Thoracic aorta endothelial cell (primary cell): ENCODE measurements around the gene CRYBG2. TPM values are rescaled to one million over a fixed set of nuclear protein-coding genes. Genes with fewer than 3 reads are reported as not detected.

Source experiments
- total RNA-seq: library from RNA; depleted of rRNA; stranded (reverse); fragments of >200 nt; gene quantifications from 2 replicates; pipeline ENCODE4 v1.2.3, GENCODE V29; 2012

CRYBG2 gene
- total RNA-seq: not detected in 2 replicates

DNA sequence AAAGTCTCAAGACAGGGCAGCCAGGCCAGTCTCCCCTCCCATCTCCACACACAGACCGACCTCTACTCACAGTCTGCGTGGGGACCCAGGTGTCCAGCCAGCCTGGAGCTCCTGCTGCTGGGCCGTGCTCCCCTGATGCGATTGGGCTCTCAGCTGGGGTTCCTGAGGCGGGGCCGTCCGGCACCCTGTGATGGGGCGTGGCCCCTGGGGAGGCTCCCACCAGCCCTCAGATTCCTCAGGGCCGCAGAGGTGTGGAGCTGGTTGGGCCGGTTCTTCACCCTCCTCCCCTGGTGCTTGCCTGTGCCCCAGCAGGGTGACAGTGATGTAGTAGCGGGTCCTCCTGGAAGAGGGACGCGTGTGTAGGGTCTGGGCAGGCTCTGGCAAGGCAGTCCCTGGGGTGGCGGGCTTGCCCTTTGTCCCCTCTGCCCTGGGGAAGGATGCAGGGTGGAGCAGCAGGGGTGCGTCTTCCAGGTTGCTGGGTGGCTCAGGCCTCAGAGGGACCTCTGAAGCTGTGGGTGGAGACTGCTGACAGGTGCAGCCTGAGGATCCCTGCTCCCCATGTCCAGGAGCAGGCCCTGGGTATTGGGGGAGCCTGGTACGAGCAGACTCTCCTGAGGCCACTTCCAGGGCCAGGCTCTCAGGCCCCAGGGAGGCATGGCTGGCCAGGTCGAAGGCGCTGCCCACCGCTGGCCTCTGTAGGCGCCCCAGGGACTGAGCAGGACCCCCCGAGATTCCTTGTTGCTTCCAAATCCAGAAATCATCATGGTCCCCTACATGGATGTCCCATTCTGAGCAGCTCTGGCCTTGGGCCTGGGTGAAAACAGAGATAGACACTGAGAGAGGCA lies at the start of gene CRYBG2:
TSS of gene CRYBG2 (minus strand) at position 155 of the 845 bp plus-strand sequence. CDS start 7,473 bp downstream, outside the sequence.

DNA sequence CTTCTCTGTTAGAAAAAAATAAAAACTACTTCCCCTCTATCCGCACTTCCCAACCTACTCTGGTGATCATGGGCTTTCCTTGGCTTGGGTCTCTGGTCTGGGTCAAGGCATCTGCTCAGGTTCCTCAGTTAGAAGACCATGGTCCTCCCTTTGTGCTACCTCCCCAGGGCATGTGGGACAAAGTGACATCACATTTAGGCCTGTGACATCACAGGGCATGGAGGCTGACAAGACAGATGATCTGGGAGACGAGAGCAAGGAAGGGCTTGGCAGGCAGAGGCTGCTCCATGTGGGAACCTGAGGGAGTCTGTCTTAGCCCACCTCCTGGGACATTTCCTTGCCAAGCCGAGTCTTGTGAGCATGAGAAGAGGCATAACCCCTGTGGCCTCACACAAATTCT lies 18.7 kb upstream of the CRYBG2 start, which contains the start of gene ZNF683:
TSS of gene ZNF683 (minus strand) at position 140 of the 400 bp plus-strand sequence. CDS start 4,179 bp downstream, outside the sequence.

DNA sequence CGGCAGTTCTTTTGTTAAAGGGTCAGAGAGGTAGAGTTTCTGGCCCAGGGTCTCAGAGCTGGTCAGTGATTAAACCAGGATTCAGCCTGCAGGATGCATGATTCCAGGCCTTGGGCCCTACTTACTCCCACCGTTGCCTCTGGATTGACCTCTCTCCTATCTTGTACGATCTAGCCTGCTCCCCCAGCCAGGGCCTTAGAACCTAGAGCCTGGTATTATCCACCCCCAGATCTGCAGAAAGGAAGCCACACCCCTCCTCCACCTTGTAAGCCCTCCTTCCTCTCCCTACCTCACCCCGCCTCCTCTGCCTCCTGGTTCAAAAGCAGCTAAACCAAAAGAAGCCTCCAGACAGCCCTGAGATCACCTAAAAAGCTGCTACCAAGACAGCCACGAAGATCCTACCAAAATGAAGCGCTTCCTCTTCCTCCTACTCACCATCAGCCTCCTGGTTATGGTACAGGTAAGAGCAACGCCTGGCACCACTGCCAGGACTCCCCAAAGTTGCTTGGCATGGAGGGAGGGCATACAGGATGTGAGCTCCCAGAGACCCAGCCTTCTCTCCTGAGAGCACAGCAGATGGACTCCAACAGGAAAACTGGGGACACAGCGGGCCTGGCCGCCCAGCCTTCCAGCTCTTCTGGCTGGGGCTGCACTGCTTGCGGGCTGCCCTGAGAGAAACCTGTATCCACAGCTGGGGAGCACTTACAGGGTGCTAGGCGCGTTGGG lies 36.2 kb downstream of the CRYBG2 start, which contains the start of gene CD52:
TSS of gene CD52 (plus strand) at position 347 of the 726 bp plus-strand sequence. CDS start at position 407, 60 bp downstream.

DNA sequence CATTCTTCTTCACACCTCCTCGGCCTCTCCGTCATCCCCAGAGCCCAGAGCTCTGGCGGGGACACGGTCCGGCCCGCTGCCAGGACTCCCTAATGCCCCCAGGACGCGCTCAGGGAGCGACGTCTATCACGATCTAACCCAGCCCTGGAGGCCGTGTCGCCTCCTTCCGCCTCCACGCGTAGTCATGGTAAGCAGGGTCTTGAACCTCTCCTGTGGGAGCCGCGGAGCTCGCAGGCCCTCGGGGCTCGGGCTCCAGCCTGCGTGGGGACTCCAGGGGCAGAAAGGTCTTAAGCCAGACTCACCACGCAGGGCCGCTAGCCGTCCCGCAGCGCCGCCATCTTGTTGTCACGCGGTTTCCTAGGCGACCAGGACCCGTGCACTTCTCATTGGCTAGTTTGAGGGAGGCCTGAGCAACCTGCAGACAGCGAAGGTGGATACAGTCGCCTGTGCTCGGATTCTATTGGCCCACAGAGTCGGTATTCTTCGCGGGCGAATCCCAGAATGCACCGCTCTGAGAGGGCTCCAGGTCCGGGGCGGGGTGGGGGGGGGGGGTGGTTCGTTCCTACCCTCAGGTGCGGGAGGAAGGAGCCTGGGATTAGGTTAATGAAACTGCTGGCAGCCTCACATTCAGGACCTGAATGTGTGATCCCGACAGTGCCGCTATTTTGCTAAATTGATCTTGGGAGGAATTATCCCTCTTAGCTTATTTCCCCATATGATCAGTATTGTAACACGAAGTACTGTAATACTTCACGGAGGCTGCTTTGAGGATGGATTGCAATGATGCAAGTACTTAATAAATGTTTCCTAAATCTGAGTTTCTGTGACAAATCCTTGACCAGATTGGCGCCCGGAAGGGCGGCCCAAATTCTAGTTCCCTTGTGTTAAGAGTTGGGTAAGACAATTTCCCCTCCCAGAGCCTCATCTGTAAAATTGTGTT lies 47.4 kb downstream of the CRYBG2 start, which contains the start of gene UBXN11:
TSS of gene UBXN11 (minus strand) at position 347 of the 940 bp plus-strand sequence. CDS start 3,753 bp downstream, outside the sequence.

DNA sequence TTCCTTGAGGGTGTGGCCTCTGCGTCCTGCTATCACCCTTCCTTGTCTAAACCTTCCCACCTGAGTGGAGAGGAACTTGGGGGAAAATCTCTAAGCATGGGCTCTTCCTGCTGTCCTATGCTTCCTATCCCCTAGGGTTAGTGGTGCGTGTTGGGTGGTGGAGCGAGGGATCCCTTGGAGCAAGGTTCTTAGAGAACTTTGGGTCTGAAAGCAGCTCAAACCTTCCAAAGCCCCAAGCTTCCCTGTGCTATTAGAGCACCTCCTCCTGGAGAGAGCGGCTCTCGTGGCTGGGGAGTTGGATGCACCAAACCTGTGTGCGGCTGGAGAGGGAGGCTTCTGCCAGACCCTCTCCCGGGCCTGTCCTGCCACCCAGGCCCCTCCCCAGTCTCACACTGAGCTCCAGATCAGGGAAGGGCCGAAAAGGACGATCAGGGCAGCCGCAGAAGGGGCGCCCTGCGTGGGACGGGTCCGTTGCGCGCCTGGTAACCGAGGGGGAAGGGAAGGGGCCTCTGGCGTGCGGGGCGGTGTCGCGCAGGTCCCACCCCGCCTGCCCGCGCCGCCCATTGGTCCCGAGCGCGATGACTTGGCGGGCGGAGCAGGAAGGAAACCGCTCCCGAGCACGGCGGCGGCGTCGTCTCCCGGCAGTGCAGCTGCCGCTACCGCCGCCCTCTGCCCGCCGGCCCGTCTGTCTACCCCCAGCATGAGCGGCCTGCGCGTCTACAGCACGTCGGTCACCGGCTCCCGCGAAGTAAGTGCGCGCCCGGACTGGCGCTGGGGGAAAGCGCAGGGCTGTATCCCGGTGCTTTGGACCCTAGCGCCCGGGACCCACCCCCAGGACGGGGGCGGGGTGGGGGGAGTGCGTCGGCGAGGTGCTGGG lies 74.2 kb downstream of the CRYBG2 start, which contains the start of gene SH3BGRL3:
TSS of gene SH3BGRL3 (plus strand) at position 631 of the 877 bp plus-strand sequence. CDS start at position 701, 70 bp downstream.

Other genes starting within 250 kb of the CRYBG2 start
- gene PDIK1L, start 242.3 kb downstream of the CRYBG2 start, total RNA-seq: 8.9 and 9.4 TPM in 2 replicates
- 0.66 and 2.7 TPM in 2 replicates for gene FAM110D, start 195.1 kb downstream of the CRYBG2 start, total RNA-seq
- gene C1orf232, start 185.2 kb downstream of the CRYBG2 start, total RNA-seq: not detected in 2 replicates
- gene ZNF593, start 184.2 kb downstream of the CRYBG2 start, total RNA-seq: 20.2 and 21.7 TPM in 2 replicates
- gene ZNF593OS, start 182.3 kb downstream of the CRYBG2 start, total RNA-seq: not detected in 2 replicates
- gene CNKSR1, start 176.6 kb downstream of the CRYBG2 start, total RNA-seq: 0.13 TPM in 1 of 2 replicates, not detected in the other
- not detected in 2 replicates for gene CATSPER4, start 163.5 kb downstream of the CRYBG2 start, total RNA-seq
- 11.3 and 17.1 TPM in 2 replicates for gene CEP85, start 119.9 kb downstream of the CRYBG2 start, total RNA-seq
- gene SH3BGRL3, start 74.0 kb downstream of the CRYBG2 start, total RNA-seq: 33.6 and 41.1 TPM in 2 replicates
- 2.7 and 4.5 TPM in 2 replicates for gene UBXN11, start 47.5 kb downstream of the CRYBG2 start, total RNA-seq
- gene CD52, start 36.2 kb downstream of the CRYBG2 start, total RNA-seq: not detected in 2 replicates
- gene ZNF683, start 18.6 kb upstream of the CRYBG2 start, total RNA-seq: not detected in 2 replicates
- gene LIN28A, start 56.7 kb upstream of the CRYBG2 start, total RNA-seq: not detected in 2 replicates
- 58.9 and 68.2 TPM in 2 replicates for gene DHDDS, start 78.2 kb upstream of the CRYBG2 start, total RNA-seq
- gene HMGN2, start 118.3 kb upstream of the CRYBG2 start, total RNA-seq: 320 and 391 TPM in 2 replicates
- gene RPS6KA1, start 175.6 kb upstream of the CRYBG2 start, total RNA-seq: 12.1 and 18.1 TPM in 2 replicates